ENCODE measurements around the gene WDR83.

The WDR83 gene

GRCh38 chr19:12680034-12680433 is 13.4 kb downstream of the WDR83 start:
- H3K36me3 ChIP-seq: peaks cover 41% of the 10 kb centered on the region
- no peaks in the 10 kb centered on the region for H3K27me3 ChIP-seq
- H3K9me3 ChIP-seq: no peaks in the 10 kb centered on the region
- no peak for TF ChIP-seq CTCF (IDR thresholded peaks at IDR 0.05)
- H3K27ac ChIP-seq: no peak overlapping the region
- H3K4me1 ChIP-seq (ENCODE audit: control insufficient read depth in 1 of 2, insufficient read depth in 1 of 2, low read depth in 1 of 2, low read length in 1 of 2): peaks cover 7 to 14% of the 10 kb centered on the region in 2 experiments
- H3K4me3 ChIP-seq (ENCODE audit: low read depth in 1 of 2, low read length in 1 of 2): no peak overlapping the region

GRCh38 chr19:12681074-12681987 is 14.7 kb downstream of the WDR83 start, which contains the start of gene DHPS:
Gene DHPS, minus strand, starts transcription at chr19:12681880. Its CDS starts 114 bp downstream, at chr19:12681766.
- Histone ChIP-seq H3K4me3 (ENCODE audit: low read depth in 1 of 2, low read length in 1 of 2) (peak within 1 kb of the TSS; percentile 96 to 98), H3K27me3 (no peaks in the 10 kb centered on the region), H3K36me3 (peaks cover 28% of the 10 kb centered on the region), H3K27ac (peak within 1 kb of the TSS; percentile 94), H3K9me3 (no peaks in the 10 kb centered on the region), H3K4me1 (ENCODE audit: control insufficient read depth in 1 of 2, insufficient read depth in 1 of 2, low read depth in 1 of 2, low read length in 1 of 2) (peaks cover 7 to 14% of the 10 kb centered on the region in 2 experiments)
- TF ChIP-seq CTCF (IDR thresholded peaks at IDR 0.05): no peak

- TF ChIP-seq CTCF (IDR thresholded peaks at IDR 0.05): no peak
- Histone ChIP-seq H3K36me3 (no peaks in the 10 kb centered on the region), H3K27me3 (no peaks in the 10 kb centered on the region), H3K27ac (no peak overlapping the region), H3K4me1 (ENCODE audit: control insufficient read depth in 1 of 2, insufficient read depth in 1 of 2, low read depth in 1 of 2, low read length in 1 of 2) (peaks cover 13 to 16% of the 10 kb centered on the region in 2 experiments), H3K4me3 (ENCODE audit: low read depth in 1 of 2, low read length in 1 of 2) (no peak overlapping the region), H3K9me3 (no peaks in the 10 kb centered on the region)
These were observed 19.2 kb downstream of the WDR83 start for GRCh38 chr19:12685831-12686230.

- H3K4me1 ChIP-seq (ENCODE audit: control insufficient read depth in 1 of 2, insufficient read depth in 1 of 2, low read depth in 1 of 2, low read length in 1 of 2): peaks cover 7 to 8% of the 10 kb centered on the region in 2 experiments
- no peak within 1 kb of the TSS for H3K27ac ChIP-seq
- H3K27me3 ChIP-seq: no peaks in the 10 kb centered on the region
- no peak within 1 kb of the TSS for H3K4me3 ChIP-seq (ENCODE audit: low read depth in 1 of 2, low read length in 1 of 2)
- no peaks in the 10 kb centered on the region for H3K36me3 ChIP-seq
- H3K9me3 ChIP-seq: no peaks in the 10 kb centered on the region
- no peak for TF ChIP-seq CTCF (IDR thresholded peaks at IDR 0.05)
These were observed 21.0 kb downstream of the WDR83 start, which contains the start of gene GNG14 for GRCh38 chr19:12687496-12688196. Gene GNG14, plus strand, starts transcription at chr19:12687998. Its CDS starts 51 bp downstream, at chr19:12688049.

- Histone ChIP-seq H3K27me3 (no peaks in the 10 kb centered on the region), H3K4me3 (ENCODE audit: low read depth in 1 of 2, low read length in 1 of 2) (no peak overlapping the region), H3K27ac (no peak overlapping the region), H3K9me3 (no peaks in the 10 kb centered on the region), H3K36me3 (no peaks in the 10 kb centered on the region), H3K4me1 (ENCODE audit: control insufficient read depth in 1 of 2, insufficient read depth in 1 of 2, low read depth in 1 of 2, low read length in 1 of 2) (peaks cover 7 to 8% of the 10 kb centered on the region in 2 experiments)
- TF ChIP-seq CTCF (IDR thresholded peaks at IDR 0.05): no peak
These were observed 22.4 kb downstream of the WDR83 start for GRCh38 chr19:12689012-12689411.
